Activated CD4-positive, alpha-beta T cell treated with anti-CD3 and anti-CD28 coated beads for 36 hours (primary cell): Measurements from ENCODE around the gene TBC1D1. TPM values are rescaled to one million over a fixed set of nuclear protein-coding genes. Genes with fewer than 3 reads are reported as not detected.

Experiments used
- ATAC-seq: fragments of 200-7000 bp; cut with Tn5 transposase; one replicate; pipeline ENCODE4 v1.10.0; 2021; ENCODE audit warnings: mild to moderate bottlenecking, moderate library complexity
- CTCF ChIA-PET: fragments of 350-600 bp; sonication (Branson Sonifier 250); formaldehyde crosslinking; loops from one replicate; lab custom pipeline; 2021; ENCODE audit warnings: antibody characterized with exemption; lab: Charles Lee
- POLR2A ChIA-PET: fragments of 350-600 bp; sonication (Branson Sonifier 250); formaldehyde crosslinking; loops from one replicate; lab custom pipeline; 2021; ENCODE audit warnings: antibody characterized with exemption, inconsistent platforms; lab: Charles Lee
- DNase-seq: peaks from one replicate; pipeline ENCODE4 v3.0.0-alpha.2; 2020
- H3K27ac Mint-ChIP-seq: one replicate; pipeline ENCODE4 v1.8.0; 2021; ENCODE audit warnings: mixed read lengths
- H3K27me3 Mint-ChIP-seq: one replicate; pipeline ENCODE4 v1.8.0; 2021; ENCODE audit warnings: mixed read lengths
- H3K36me3 Mint-ChIP-seq: one replicate; pipeline ENCODE4 v1.8.0; 2021; ENCODE audit warnings: low read depth, mixed read lengths
- H3K4me1 Mint-ChIP-seq: one replicate; pipeline ENCODE4 v1.8.0; 2021; ENCODE audit warnings: mixed read lengths
- H3K4me3 Mint-ChIP-seq: one replicate; pipeline ENCODE4 v1.8.0; 2021; ENCODE audit warnings: mild to moderate bottlenecking, moderate library complexity, mixed read lengths
- H3K9me3 Mint-ChIP-seq: one replicate; pipeline ENCODE4 v1.8.0; 2021; ENCODE audit warnings: low read depth, mixed read lengths
- intact Hi-C, 2 experiments: fragments of 100-400 bp; cut with DNase I in 1 of 2; cut with micrococcal nuclease in 1 of 2; formaldehyde crosslinking; loops; one replicate each; pipeline versions ENCODE4 v1.14.2 to v1.15.1; 2022 to 2024; cut with DNase I, micrococcal nuclease
- total RNA-seq, 2 experiments: library from RNA; stranded (reverse); gene quantifications; one replicate each; pipeline ENCODE4 v1.2.3, GENCODE V29; 2021

Gene TBC1D1
- total RNA-seq, 2 experiments from 2014 or later = 60.8 to 71.8 TPM

DNA sequence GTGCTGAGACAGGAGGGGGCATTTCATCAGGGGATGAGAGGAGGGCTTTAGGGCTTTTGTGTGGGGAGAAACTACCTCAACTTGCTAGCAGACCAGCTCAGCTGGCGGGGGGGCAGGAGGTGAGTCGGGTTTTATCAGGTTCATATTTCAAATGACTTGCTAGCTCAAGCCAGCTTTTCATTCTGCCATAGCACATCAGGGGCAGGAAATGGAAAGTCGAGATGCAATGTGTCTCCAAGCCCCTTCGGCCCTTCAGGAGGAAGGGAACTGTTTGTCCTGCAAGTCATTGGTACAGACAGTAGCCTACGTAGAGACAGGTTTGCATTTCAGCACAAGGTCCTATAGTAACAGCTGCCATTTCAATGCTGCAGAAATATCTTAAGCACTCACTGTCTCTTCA is 263.4 kb downstream of the TBC1D1 start:
- Mint-ChIP-seq H3K4me1 (peaks cover 38% of the 10 kb centered on the region), H3K27me3 (no peaks in the 10 kb centered on the region), H3K27ac (no peak overlapping the region), H3K4me3 (no peak overlapping the region), H3K36me3 (no peaks in the 10 kb centered on the region), H3K9me3 (no peaks in the 10 kb centered on the region)
- ChIA-PET CTCF (interaction anchor here (1.0 to 2.0 kb wide), 4 partner anchors 20 to 706 kb away, joined by 3 to 7 read pairs (median 3); no protein-coding TSS in a partner anchor), POLR2A (no interaction called here)
- ATAC-seq = no peak
- peak; percentile 32 for DNase-seq
- intact Hi-C loops = no loop called here

GRCh38 chr4:38154681-38155588 is 264.1 kb downstream of the TBC1D1 start:
- H3K4me1 Mint-ChIP-seq = peaks cover 41% of the 10 kb centered on the region
- POLR2A ChIA-PET = interaction anchor here (0.5 to 0.7 kb wide), 4 partner anchors 15 to 1505 kb away, joined by 3 to 7 read pairs (median 4); no protein-coding TSS in a partner anchor

GRCh38 chr4:38155589-38156294 is 264.9 kb downstream of the TBC1D1 start:
- CTCF ChIA-PET = interaction anchor here (0.6 to 1.3 kb wide), 2 partner anchors 147 to 705 kb away, joined by 3 read pairs; no protein-coding TSS in a partner anchor
- H3K9me3 Mint-ChIP-seq = no peaks in the 10 kb centered on the region

More at GRCh38 chr4:38154681-38155588, 264.1 kb downstream of the TBC1D1 start:
- ATAC-seq (peak; percentile 26), DNase-seq (no peak)
- Mint-ChIP-seq H3K4me3 (no peak overlapping the region), H3K9me3 (no peaks in the 10 kb centered on the region), H3K27me3 (no peaks in the 10 kb centered on the region), H3K36me3 (no peaks in the 10 kb centered on the region), H3K27ac (no peak overlapping the region)
- intact Hi-C loops = no loop called here
- CTCF ChIA-PET = interaction anchor here (0.5 to 1.3 kb wide), 5 partner anchors 22 to 705 kb away, joined by 3 read pairs; no protein-coding TSS in a partner anchor

GRCh38 chr4:38157592-38157991 is 266.7 kb downstream of the TBC1D1 start:
- H3K4me3 Mint-ChIP-seq = no peak overlapping the region
- H3K27ac Mint-ChIP-seq = no peak overlapping the region
- POLR2A ChIA-PET = no interaction called here
- H3K4me1 Mint-ChIP-seq = peaks cover 65% of the 10 kb centered on the region
- no peaks in the 10 kb centered on the region for H3K36me3 Mint-ChIP-seq
- no peak for DNase-seq
- no peaks in the 10 kb centered on the region for H3K9me3 Mint-ChIP-seq
- ATAC-seq = no peak
- H3K27me3 Mint-ChIP-seq = no peaks in the 10 kb centered on the region
- intact Hi-C loops = no loop called here
- CTCF ChIA-PET = no interaction called here

More at GRCh38 chr4:38155589-38156294, 264.9 kb downstream of the TBC1D1 start:
- H3K4me3 Mint-ChIP-seq = no peak overlapping the region
- ATAC-seq (peak; percentile 31), DNase-seq (no peak)
- H3K27ac Mint-ChIP-seq = peak overlapping the region; percentile 18
- no peaks in the 10 kb centered on the region for H3K36me3 Mint-ChIP-seq
- intact Hi-C loops = no loop called here
- H3K27me3 Mint-ChIP-seq = no peaks in the 10 kb centered on the region
- POLR2A ChIA-PET = interaction anchor here (0.5 to 0.7 kb wide), 3 partner anchors 14 to 1504 kb away, joined by 3 to 5 read pairs (median 3); no protein-coding TSS in a partner anchor
- peaks cover 47% of the 10 kb centered on the region for H3K4me1 Mint-ChIP-seq

- peaks cover 12% of the 10 kb centered on the region for H3K36me3 Mint-ChIP-seq
These were observed 269.8 kb downstream of the TBC1D1 start for GRCh38 chr4:38160487-38161207.

GRCh38 chr4:38161208-38162113 is 270.6 kb downstream of the TBC1D1 start:
- peak; percentile 29 for ATAC-seq
- Mint-ChIP-seq H3K27ac (peak overlapping the region; percentile 73), H3K9me3 (peaks cover 13% of the 10 kb centered on the region), H3K4me1 (peaks cover 72% of the 10 kb centered on the region), H3K36me3 (peaks cover 13% of the 10 kb centered on the region), H3K4me3 (no peak overlapping the region), H3K27me3 (no peaks in the 10 kb centered on the region)
- intact Hi-C loops = loop anchor here (1.0 to 10.0 kb wide), 9 partner anchors 29 to 1191 kb away; partner anchors contain the start of genes TBC1D1 (in 1 of the 2) and TMEM156 (in 1 of the 2)
- no peak for DNase-seq
- ChIA-PET CTCF (interaction anchor here (0.6 to 3.1 kb wide), 13 partner anchors 13 to 583 kb away, joined by 3 to 21 read pairs (median 5); no protein-coding TSS in a partner anchor), POLR2A (interaction anchor here (0.8 to 1.7 kb wide), 6 partner anchors 16 to 362 kb away, joined by 4 to 21 read pairs (median 5); no protein-coding TSS in a partner anchor)

More at GRCh38 chr4:38160487-38161207, 269.8 kb downstream of the TBC1D1 start:
- H3K4me3 Mint-ChIP-seq = no peak overlapping the region
- DNase-seq (peak; percentile 69), ATAC-seq (peak; percentile 79)
- H3K9me3 Mint-ChIP-seq = peaks cover 12% of the 10 kb centered on the region
- ChIA-PET POLR2A (interaction anchor here (0.8 to 1.7 kb wide), 6 partner anchors 16 to 363 kb away, joined by 4 to 21 read pairs (median 5); no protein-coding TSS in a partner anchor), CTCF (interaction anchor here (0.6 to 3.1 kb wide), 13 partner anchors 13 to 584 kb away, joined by 3 to 21 read pairs (median 5); no protein-coding TSS in a partner anchor)
- intact Hi-C loops = loop anchor here (1.0 to 10.0 kb wide), 9 partner anchors 28 to 1192 kb away; partner anchors contain the start of genes TBC1D1 (in 1 of the 2) and TMEM156 (in 1 of the 2)
- peak overlapping the region; percentile 73 for H3K27ac Mint-ChIP-seq
- H3K27me3 Mint-ChIP-seq = no peaks in the 10 kb centered on the region
- H3K4me1 Mint-ChIP-seq = peaks cover 70% of the 10 kb centered on the region

DNA sequence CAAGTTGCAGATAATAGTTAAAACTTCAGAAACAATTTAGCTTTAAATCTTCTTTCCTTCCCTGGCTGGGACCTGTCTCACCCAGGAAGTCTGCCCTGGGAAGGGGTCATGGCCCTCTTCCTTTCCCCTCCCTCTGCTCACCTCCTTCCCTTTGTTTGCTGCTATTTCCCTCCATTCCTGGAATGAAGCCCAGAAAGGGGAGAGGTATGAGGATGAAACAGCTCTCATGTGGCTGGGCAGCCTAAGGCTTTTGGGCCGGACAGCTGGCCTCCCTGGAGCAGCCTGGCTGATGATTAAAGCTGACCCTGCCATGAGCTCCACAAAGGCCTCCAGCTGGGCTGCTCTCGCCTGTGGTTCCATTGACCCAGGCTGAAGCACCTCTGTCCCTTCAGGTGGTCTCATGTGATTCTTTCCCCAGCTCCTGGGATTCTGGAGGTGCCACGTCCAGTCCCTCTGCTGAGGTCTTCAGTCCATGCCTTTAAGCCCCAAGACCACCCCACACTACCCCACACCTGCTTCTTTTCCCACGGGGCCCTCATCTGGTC is 271.4 kb downstream of the TBC1D1 start:
- no peaks in the 10 kb centered on the region for H3K27me3 Mint-ChIP-seq
- ATAC-seq (no peak), DNase-seq (no peak)
- intact Hi-C loops = loop anchor here (5.0 to 10.0 kb wide), 4 partner anchors 100 to 1190 kb away; partner anchors contain the start of gene TMEM156 (in 1 of the 2)
- H3K4me1 Mint-ChIP-seq = peaks cover 78% of the 10 kb centered on the region
- peak overlapping the region; percentile 58 for H3K27ac Mint-ChIP-seq
- peaks cover 17% of the 10 kb centered on the region for H3K9me3 Mint-ChIP-seq
- H3K4me3 Mint-ChIP-seq = no peak overlapping the region
- ChIA-PET POLR2A (no interaction called here), CTCF (interaction anchor here (0.9 to 3.1 kb wide), 6 partner anchors 12 to 155 kb away, joined by 3 to 21 read pairs (median 10); no protein-coding TSS in a partner anchor)
- peaks cover 15% of the 10 kb centered on the region for H3K36me3 Mint-ChIP-seq

DNA sequence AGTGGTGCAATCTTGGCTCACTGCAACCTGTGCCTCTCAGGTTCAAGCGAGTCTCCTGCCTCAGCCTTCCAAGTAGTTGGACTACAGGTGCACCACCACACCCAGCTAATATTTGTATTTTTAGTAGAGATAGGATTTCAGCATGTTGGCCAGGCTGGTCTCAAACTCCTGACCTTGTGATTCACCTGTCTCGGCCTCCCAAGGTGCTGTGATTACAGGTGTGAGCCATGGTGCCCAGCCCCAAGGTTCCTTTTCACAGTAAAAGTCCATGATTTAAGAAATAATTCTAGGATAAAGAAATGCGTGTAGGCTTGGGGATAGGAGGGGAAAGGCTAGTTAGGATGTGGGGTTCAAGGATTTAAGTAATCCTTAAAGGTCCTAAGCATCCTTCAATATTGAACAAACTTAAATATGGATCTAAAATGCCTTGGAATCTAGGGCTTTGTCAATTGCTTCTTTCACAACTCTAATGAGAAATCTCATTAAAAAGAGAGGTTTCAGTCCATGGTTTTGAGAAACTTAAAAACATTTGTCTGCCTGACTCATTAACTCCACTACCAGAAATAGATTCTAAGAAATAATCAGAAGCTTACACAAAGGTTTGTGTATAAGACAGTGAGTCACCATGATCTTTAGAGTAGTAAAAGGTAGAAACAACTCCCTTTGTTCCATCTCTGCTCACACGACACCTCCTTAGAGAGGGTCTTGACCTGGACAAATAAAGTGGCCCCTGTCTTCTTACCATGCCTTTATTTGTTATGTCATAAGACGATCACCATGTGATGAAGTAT is 272.5 kb downstream of the TBC1D1 start:
- ChIA-PET POLR2A (interaction anchor here (1.0 kb wide), 1 partner anchor 31 kb away, joined by 8 read pairs; no protein-coding TSS in a partner anchor), CTCF (interaction anchor here (0.9 to 1.5 kb wide), 4 partner anchors 14 to 101 kb away, joined by 3 to 6 read pairs (median 3); no protein-coding TSS in a partner anchor)
- intact Hi-C loops = loop anchor here (1.0 to 10.0 kb wide), 5 partner anchors 101 to 1189 kb away; partner anchors contain the start of gene TMEM156 (in 1 of the 2)
- H3K4me1 Mint-ChIP-seq = peaks cover 71% of the 10 kb centered on the region
- peak overlapping the region; percentile 85 for H3K27ac Mint-ChIP-seq
- ATAC-seq = peak; percentile 76
- H3K9me3 Mint-ChIP-seq = peaks cover 17% of the 10 kb centered on the region
- peaks cover 15% of the 10 kb centered on the region for H3K36me3 Mint-ChIP-seq
- DNase-seq = no peak
- no peak overlapping the region for H3K4me3 Mint-ChIP-seq
- no peaks in the 10 kb centered on the region for H3K27me3 Mint-ChIP-seq
